ENCODE measurements around the gene SARDH.

SARDH gene

DNA sequence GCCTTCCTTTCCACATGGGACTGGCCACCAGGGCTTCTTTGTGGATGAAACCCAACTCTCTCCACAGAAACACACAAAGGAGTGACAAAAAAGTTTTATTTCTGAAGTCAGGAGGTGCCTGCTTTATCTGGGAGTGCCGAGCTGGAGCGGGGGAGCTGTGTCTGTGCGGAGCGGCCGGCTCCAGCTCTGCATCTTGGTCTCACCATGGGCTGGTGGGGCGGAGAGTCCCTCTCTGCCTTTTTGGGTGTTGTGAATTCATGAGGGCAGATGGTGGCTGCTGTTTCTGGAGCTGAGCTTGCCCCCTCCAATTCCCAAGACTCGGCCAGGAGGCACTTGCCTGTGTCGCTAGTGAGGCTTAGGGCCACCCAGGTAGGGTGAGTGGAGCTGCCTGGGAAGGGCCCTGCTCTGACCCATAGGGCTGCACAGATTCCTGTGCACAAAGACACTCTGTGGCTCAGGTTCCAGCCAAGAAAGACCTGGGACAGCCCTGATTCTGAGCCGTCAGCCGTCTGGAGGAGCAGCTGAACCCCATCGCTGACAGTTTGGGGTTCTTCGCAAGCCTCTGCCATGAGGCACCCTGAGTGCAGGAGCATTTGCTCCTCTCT, 100.6 kb downstream of the SARDH start:
- TF ChIP-seq, protein P1, sequence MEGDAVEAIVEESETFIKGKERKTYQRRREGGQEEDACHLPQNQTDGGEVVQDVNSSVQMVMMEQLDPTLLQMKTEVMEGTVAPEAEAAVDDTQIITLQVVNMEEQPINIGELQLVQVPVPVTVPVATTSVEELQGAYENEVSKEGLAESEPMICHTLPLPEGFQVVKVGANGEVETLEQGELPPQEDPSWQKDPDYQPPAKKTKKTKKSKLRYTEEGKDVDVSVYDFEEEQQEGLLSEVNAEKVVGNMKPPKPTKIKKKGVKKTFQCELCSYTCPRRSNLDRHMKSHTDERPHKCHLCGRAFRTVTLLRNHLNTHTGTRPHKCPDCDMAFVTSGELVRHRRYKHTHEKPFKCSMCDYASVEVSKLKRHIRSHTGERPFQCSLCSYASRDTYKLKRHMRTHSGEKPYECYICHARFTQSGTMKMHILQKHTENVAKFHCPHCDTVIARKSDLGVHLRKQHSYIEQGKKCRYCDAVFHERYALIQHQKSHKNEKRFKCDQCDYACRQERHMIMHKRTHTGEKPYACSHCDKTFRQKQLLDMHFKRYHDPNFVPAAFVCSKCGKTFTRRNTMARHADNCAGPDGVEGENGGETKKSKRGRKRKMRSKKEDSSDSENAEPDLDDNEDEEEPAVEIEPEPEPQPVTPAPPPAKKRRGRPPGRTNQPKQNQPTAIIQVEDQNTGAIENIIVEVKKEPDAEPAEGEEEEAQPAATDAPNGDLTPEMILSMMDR (IDR thresholded peaks at IDR 0.05; ENCODE audit: low read depth, low read length): no peak
- no peak overlapping the region for H3K4me3 ChIP-seq (ENCODE audit: low read depth, low read length)
- H3K9me3 ChIP-seq (ENCODE audit: severe bottlenecking): no peaks in the 10 kb centered on the region
- no peak for DNase-seq
- no peak overlapping the region for H3K27ac ChIP-seq
- no peaks in the 10 kb centered on the region for H3K36me3 ChIP-seq
- no peaks in the 10 kb centered on the region for H3K27me3 ChIP-seq (ENCODE audit: insufficient read depth, low read depth, severe bottlenecking)

DNA sequence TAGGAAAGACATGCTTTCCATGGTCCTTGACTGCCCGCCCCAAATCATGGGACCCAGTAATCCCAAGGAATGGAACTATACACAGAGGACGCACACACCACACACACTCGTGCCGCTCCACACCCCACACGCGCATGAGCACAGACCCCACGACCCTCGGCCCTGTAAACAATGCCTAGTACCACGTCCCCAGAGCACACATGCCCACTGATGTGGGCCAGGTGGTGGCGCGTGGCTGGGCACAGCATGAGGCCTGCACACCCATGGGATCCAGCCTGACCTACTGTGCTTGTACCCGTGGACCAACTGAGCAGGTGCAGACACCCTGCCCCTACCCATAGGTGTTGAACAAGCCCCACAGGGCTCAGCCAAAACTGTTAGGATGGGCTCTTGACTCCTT, 101.2 kb downstream of the SARDH start:
- Histone ChIP-seq H3K27ac (no peak overlapping the region), H3K9me3 (ENCODE audit: severe bottlenecking) (no peaks in the 10 kb centered on the region), H3K36me3 (no peaks in the 10 kb centered on the region), H3K4me3 (ENCODE audit: low read depth, low read length) (no peak overlapping the region), H3K27me3 (ENCODE audit: insufficient read depth, low read depth, severe bottlenecking) (no peaks in the 10 kb centered on the region)
- DNase-seq: no peak
- TF ChIP-seq, protein P1 (IDR thresholded peaks at IDR 0.05; ENCODE audit: low read depth, low read length): no peak

DNA sequence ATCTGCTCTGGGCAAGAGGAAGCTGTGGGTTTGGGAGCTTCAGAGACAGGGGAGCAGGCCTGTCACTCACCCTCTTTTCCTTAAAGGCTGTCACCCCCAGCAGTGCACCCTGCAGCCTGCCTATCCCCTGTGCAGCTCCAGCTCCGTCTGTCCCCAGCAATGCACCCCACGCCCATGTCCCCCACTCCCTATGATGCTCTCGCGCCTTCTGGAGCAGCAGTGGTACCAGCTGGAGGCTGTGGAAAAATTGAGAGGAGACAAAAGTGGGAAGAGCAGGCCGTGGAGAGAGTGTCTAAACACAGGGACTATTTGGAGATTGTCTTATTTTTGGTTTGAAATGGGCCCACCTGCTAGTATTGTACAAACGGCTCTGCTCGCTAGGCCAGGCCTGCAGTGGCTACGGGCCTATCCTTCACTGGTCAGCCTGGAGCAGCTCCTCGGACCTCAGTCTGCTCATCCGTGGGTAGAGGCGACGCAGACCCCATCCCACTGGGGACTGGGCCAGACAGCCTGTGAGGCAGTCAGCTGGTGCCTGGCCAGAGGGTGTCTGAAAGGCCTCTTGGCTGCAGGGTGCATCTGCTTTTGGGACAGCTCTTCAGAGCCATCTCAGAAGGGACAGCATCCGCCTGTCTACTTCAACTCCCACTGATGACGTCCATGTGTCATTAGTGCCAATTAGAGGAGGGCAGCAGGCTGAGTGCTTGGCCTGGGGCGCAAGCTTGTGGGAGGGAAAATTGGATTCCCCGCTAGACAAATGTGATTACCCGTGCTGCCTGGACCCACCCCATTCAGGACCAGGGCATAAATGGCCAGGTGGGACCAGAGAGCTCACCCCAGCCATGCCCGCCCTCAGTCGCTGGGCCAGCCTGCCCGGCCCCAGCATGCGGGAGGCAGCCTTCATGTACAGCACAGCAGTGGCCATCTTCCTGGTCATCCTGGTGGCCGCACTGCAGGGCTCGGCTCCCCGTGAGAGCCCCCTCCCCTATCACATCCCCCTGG, 102.3 kb downstream of the SARDH start, which contains the start of gene DBH:
Gene DBH (plus strand): TSS at position 831 of the 999 bp plus-strand sequence. CDS start 9 bp downstream, at position 840.
- no peak within 1 kb of the TSS for H3K4me3 ChIP-seq (ENCODE audit: low read depth, low read length)
- H3K27me3 ChIP-seq (ENCODE audit: insufficient read depth, low read depth, severe bottlenecking): no peaks in the 10 kb centered on the region
- H3K9me3 ChIP-seq (ENCODE audit: severe bottlenecking): no peaks in the 10 kb centered on the region
- H3K27ac ChIP-seq: peak within 1 kb of the TSS; percentile 0; the same call in 1 of the 2 replicates
- no peak for DNase-seq
- TF ChIP-seq, protein P1 (IDR thresholded peaks at IDR 0.05; ENCODE audit: low read depth, low read length): no peak
- H3K36me3 ChIP-seq: no peaks in the 10 kb centered on the region

DNA sequence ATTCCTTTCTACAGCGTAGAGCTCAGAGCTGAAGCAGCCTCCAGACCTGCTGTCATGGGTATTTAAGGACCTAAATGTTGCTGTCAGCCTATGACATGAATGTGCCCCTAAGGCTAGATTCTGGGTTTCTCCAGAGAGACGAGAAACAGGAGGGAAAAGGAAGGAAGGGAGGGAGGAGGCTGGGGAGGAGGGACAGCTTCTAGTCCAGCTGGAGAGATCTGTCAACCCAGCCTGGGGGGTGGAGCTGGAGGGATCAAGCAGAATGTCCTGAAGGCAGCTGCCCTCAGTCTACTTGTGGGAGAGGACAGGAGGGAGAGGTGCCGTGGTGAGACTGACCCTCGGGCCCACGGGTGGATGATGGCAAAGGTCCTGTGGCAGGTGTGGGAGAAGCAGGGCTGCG, 103.1 kb downstream of the SARDH start:
- TF ChIP-seq, protein P1 (IDR thresholded peaks at IDR 0.05; ENCODE audit: low read depth, low read length): no peak
- no peaks in the 10 kb centered on the region for H3K27me3 ChIP-seq (ENCODE audit: insufficient read depth, low read depth, severe bottlenecking)
- peak overlapping the region; percentile 0; the same call in 1 of the 2 replicates for H3K27ac ChIP-seq
- no peak overlapping the region for H3K4me3 ChIP-seq (ENCODE audit: low read depth, low read length)
- H3K36me3 ChIP-seq: no peaks in the 10 kb centered on the region
- H3K9me3 ChIP-seq (ENCODE audit: severe bottlenecking): no peaks in the 10 kb centered on the region
- DNase-seq: peak; percentile 81

DNA sequence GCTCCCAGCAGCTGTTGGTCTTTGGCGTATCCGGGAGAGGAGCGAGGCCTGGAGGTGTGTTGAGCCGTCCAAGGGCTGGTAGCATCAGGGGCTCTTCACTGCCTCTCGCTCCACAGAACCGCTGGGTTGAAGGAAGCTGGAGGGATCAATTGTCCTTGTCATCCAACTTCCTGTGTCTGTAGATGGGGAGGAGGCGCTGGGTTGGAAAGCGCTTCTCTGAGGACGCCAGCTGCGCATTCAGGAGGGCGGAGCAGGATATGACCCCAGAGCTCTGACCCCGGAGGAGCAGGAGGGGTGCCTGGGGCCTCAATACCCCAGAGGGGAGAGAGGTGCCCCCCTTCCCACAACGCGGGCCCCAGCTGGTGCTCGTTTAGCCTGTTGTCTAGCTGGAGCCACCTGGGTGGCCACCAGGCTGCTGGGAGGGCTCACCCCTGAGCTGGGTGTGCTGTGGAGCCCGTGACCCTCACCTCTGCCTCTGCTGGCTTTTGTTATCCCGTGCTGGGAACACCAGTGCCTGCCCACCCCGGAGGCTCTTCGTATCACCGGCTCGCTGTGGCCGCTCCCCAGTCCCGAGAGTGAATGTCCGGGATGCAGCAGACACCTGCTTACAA, 104.0 kb downstream of the SARDH start:
- Histone ChIP-seq H3K27me3 (ENCODE audit: insufficient read depth, low read depth, severe bottlenecking) (no peaks in the 10 kb centered on the region), H3K27ac (no peak overlapping the region), H3K36me3 (no peaks in the 10 kb centered on the region), H3K9me3 (ENCODE audit: severe bottlenecking) (no peaks in the 10 kb centered on the region), H3K4me3 (ENCODE audit: low read depth, low read length) (no peak overlapping the region)
- no peak for DNase-seq
- TF ChIP-seq, protein P1 (IDR thresholded peaks at IDR 0.05; ENCODE audit: low read depth, low read length): no peak

Data from WERI-Rb-1 (cell line).